ENCODE data around the gene ESRRG.
A peak's percentile ranks its signal among the peaks of the same experiment; 100 is the strongest.
"Not testable (repeated sequence)": the region's sequence is repeated elsewhere in the genome, so short reads cannot be mapped to it uniquely, and the experiment has no call there.

The ESRRG gene

GRCh38 chr1:216542741-216543140 is 180.5 kb downstream of the ESRRG start:
- H3K4me1 Mint-ChIP-seq: no peaks in the 10 kb centered on the region
- no peaks in the 10 kb centered on the region for H3K36me3 Mint-ChIP-seq
- no peak for DNase-seq
- H3K27me3 Mint-ChIP-seq: no peaks in the 10 kb centered on the region
- ATAC-seq (replicated peaks): no peak
- no peak overlapping the region for H3K4me3 Mint-ChIP-seq
- no peak overlapping the region for H3K27ac Mint-ChIP-seq
- no peaks in the 10 kb centered on the region for H3K9me3 Mint-ChIP-seq

GRCh38 chr1:216542263-216542662 is 181.0 kb downstream of the ESRRG start:
- Mint-ChIP-seq H3K27me3 (no peaks in the 10 kb centered on the region), H3K4me3 (no peak overlapping the region), H3K4me1 (no peaks in the 10 kb centered on the region), H3K9me3 (no peaks in the 10 kb centered on the region), H3K27ac (no peak overlapping the region), H3K36me3 (no peaks in the 10 kb centered on the region)
- ATAC-seq (replicated peaks) (no peak), DNase-seq (no peak)

GRCh38 chr1:216535751-216536150 is 187.5 kb downstream of the ESRRG start:
- DNase-seq (no peak), ATAC-seq (replicated peaks) (no peak)
- no peaks in the 10 kb centered on the region for H3K9me3 Mint-ChIP-seq
- peaks cover 6% of the 10 kb centered on the region in 2 donors for H3K4me1 Mint-ChIP-seq
- no peaks in the 10 kb centered on the region for H3K36me3 Mint-ChIP-seq
- H3K27me3 Mint-ChIP-seq: no peaks in the 10 kb centered on the region
- H3K27ac Mint-ChIP-seq: no peak overlapping the region
- no peak overlapping the region for H3K4me3 Mint-ChIP-seq

GRCh38 chr1:216535059-216535458 is 188.2 kb downstream of the ESRRG start:
- no peak for DNase-seq
- H3K9me3 Mint-ChIP-seq: no peaks in the 10 kb centered on the region
- no peaks in the 10 kb centered on the region for H3K36me3 Mint-ChIP-seq
- no peaks in the 10 kb centered on the region for H3K27me3 Mint-ChIP-seq
- peaks cover 6% of the 10 kb centered on the region in 2 donors for H3K4me1 Mint-ChIP-seq
- H3K27ac Mint-ChIP-seq: no peak overlapping the region
- ATAC-seq (replicated peaks): no peak
- no peak overlapping the region for H3K4me3 Mint-ChIP-seq

GRCh38 chr1:216533776-216534175 is 189.5 kb downstream of the ESRRG start:
- ATAC-seq (replicated peaks) (no peak), DNase-seq (no peak)
- H3K4me3 Mint-ChIP-seq: no peak overlapping the region
- H3K36me3 Mint-ChIP-seq: no peaks in the 10 kb centered on the region
- H3K4me1 Mint-ChIP-seq: peaks cover 6 to 10% of the 10 kb centered on the region in 2 donors
- H3K27ac Mint-ChIP-seq: no peak overlapping the region
- H3K27me3 Mint-ChIP-seq: no peaks in the 10 kb centered on the region
- H3K9me3 Mint-ChIP-seq: no peaks in the 10 kb centered on the region

- Mint-ChIP-seq H3K27me3 (no peaks in the 10 kb centered on the region), H3K27ac (no peak overlapping the region), H3K36me3 (peaks cover 0 to 2% of the 10 kb centered on the region in 2 donors), H3K4me3 (no peak overlapping the region), H3K4me1 (peaks cover 11 to 19% of the 10 kb centered on the region in 2 donors), H3K9me3 (peaks cover 0 to 3% of the 10 kb centered on the region in 2 donors)
- DNase-seq (no peak), ATAC-seq (replicated peaks) (no peak)
These were observed 190.9 kb downstream of the ESRRG start for GRCh38 chr1:216532251-216532798.

GRCh38 chr1:216531263-216532239 is 191.7 kb downstream of the ESRRG start:
- no peak for DNase-seq
- Mint-ChIP-seq H3K27me3 (no peaks in the 10 kb centered on the region), H3K4me3 (peak overlapping the region; percentile 68 to 74), H3K36me3 (peaks cover 0 to 3% of the 10 kb centered on the region in 2 donors), H3K27ac (peak overlapping the region; percentile 0), H3K9me3 (peaks cover 0 to 5% of the 10 kb centered on the region in 2 donors), H3K4me1 (peaks cover 13 to 21% of the 10 kb centered on the region in 2 donors)
- peak; percentile 48 to 59 for ATAC-seq (replicated peaks)

- H3K4me1 Mint-ChIP-seq: peaks cover 13 to 27% of the 10 kb centered on the region in 2 donors
- not testable (repeated sequence) for H3K4me3 Mint-ChIP-seq; H3K9me3 Mint-ChIP-seq; H3K27me3 Mint-ChIP-seq; ATAC-seq (replicated peaks); H3K27ac Mint-ChIP-seq; DNase-seq; H3K36me3 Mint-ChIP-seq
These were observed 193.4 kb downstream of the ESRRG start for GRCh38 chr1:216529851-216530250.

GRCh38 chr1:216528816-216529215 is 194.4 kb downstream of the ESRRG start:
- ATAC-seq (replicated peaks) (peak; percentile 51 to 56), DNase-seq (no peak)
- Mint-ChIP-seq H3K27ac (no peak overlapping the region), H3K4me3 (no peak overlapping the region), H3K9me3 (peaks cover 4 to 6% of the 10 kb centered on the region in 2 donors), H3K27me3 (no peaks in the 10 kb centered on the region), H3K36me3 (peaks cover 0 to 3% of the 10 kb centered on the region in 2 donors), H3K4me1 (peaks cover 13 to 27% of the 10 kb centered on the region in 2 donors)

GRCh38 chr1:216523449-216524190 is 199.6 kb downstream of the ESRRG start:
- no peak for DNase-seq
- Mint-ChIP-seq H3K27me3 (no peaks in the 10 kb centered on the region), H3K9me3 (peaks cover 4 to 10% of the 10 kb centered on the region in 2 donors), H3K4me3 (no peak overlapping the region), H3K36me3 (peaks cover 0 to 3% of the 10 kb centered on the region in 2 donors), H3K4me1 (peaks cover 5 to 27% of the 10 kb centered on the region in 2 donors), H3K27ac (no peak overlapping the region)
- ATAC-seq (replicated peaks): no peak

GRCh38 chr1:216523043-216523442 is 200.2 kb downstream of the ESRRG start:
- no peak overlapping the region for H3K27ac Mint-ChIP-seq
- no peak overlapping the region for H3K4me3 Mint-ChIP-seq
- ATAC-seq (replicated peaks) (no peak), DNase-seq (no peak)
- H3K9me3 Mint-ChIP-seq: peaks cover 4 to 10% of the 10 kb centered on the region in 2 donors
- H3K27me3 Mint-ChIP-seq: no peaks in the 10 kb centered on the region
- peaks cover 5 to 25% of the 10 kb centered on the region in 2 donors for H3K4me1 Mint-ChIP-seq
- H3K36me3 Mint-ChIP-seq: peaks cover 0 to 3% of the 10 kb centered on the region in 2 donors

- H3K4me1 Mint-ChIP-seq: peaks cover 0 to 17% of the 10 kb centered on the region in 2 donors
- DNase-seq (no peak), ATAC-seq (replicated peaks) (no peak)
- no peaks in the 10 kb centered on the region for H3K36me3 Mint-ChIP-seq
- H3K27ac Mint-ChIP-seq: no peak overlapping the region
- no peak overlapping the region for H3K4me3 Mint-ChIP-seq
- peaks cover 4 to 5% of the 10 kb centered on the region in 2 donors for H3K9me3 Mint-ChIP-seq
- no peaks in the 10 kb centered on the region for H3K27me3 Mint-ChIP-seq
These were observed 201.8 kb downstream of the ESRRG start for GRCh38 chr1:216521477-216521876.

GRCh38 chr1:216518844-216519627 is 204.2 kb downstream of the ESRRG start:
- Mint-ChIP-seq H3K27ac (no peak overlapping the region), H3K36me3 (no peaks in the 10 kb centered on the region), H3K4me3 (no peak overlapping the region), H3K27me3 (no peaks in the 10 kb centered on the region), H3K9me3 (peaks cover 0 to 3% of the 10 kb centered on the region in 2 donors), H3K4me1 (peaks cover 0 to 11% of the 10 kb centered on the region in 2 donors)
- ATAC-seq (replicated peaks): no peak
- no peak for DNase-seq

All from stimulated activated naive B cell treated with anti-CD40 and anti-IgM and Interleukin-4, amounts not matched to agents 10 μg/mL and 1 μg/mL and 100 μg/mL, for 72 hours (primary cell).